Hepatocyte (in vitro differentiated cells): ENCODE measurements around the gene NUDT22.

ENCODE experiments used
- CTCF ChIP-seq: fragments of 200-600 bp; sonication (generic); IDR thresholded peaks from 2 replicates; pipeline ENCODE4 v1.5.1; 2016; ENCODE audit warnings: antibody characterized with exemption, mild to moderate bottlenecking; ENCODE audit not compliant: poor library complexity
- EZH2 ChIP-seq: fragments of 200-600 bp; sonication (generic); IDR thresholded peaks from 2 replicates; pipeline ENCODE4 v1.6.1; 2016; ENCODE audit warnings: antibody characterized with exemption, mild to moderate bottlenecking, borderline replicate concordance
- EZH2phosphoT487 ChIP-seq: fragments of 200-600 bp; sonication (generic); IDR thresholded peaks from one replicate; pipeline ENCODE4 v1.6.1; 2018; ENCODE audit warnings: antibody characterized with exemption, mild to moderate bottlenecking, low read depth, moderate library complexity; ENCODE audit not compliant: unreplicated experiment, severe bottlenecking

GRCh38 chr11:64263947-64264317 is 37.9 kb downstream of the NUDT22 start:
- no peak for TF ChIP-seq CTCF
- TF ChIP-seq EZH2phosphoT487: no peak
- TF ChIP-seq EZH2: no peak
